ENCODE measurements around the gene SRL. TPM values are rescaled to one million over a fixed set of nuclear protein-coding genes. Genes with fewer than 3 reads are reported as not detected.

Gene SRL
- total RNA-seq, 1 experiment from 2014 or later: 0.11 TPM

DNA sequence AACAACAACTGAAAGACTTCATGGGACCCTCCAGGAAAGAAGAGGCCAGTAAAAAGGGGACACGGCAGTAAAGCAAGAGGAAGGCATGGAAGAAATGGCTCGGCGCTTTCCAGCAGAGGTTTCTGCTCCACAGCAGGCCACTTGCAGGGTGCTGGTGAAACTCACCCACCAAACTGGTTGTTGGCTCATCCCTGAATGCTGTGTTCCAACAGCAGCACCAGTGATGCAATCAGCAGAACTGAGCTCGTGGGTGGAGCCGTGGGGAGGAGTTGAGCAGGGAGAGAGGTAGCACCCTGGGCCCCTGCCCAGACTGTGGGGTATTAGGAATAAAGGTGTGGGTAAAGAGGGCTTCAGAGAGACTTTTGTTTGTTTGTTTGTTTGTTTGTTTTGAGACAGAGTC, 62.9 kb downstream of the SRL start:
- Mint-ChIP-seq H3K27ac (no peak overlapping the region), H3K9me3 (no peaks in the 10 kb centered on the region), H3K36me3 (no peaks in the 10 kb centered on the region), H3K4me3 (no peak overlapping the region), H3K27me3 (ENCODE audit: low read depth) (no peaks in the 10 kb centered on the region), H3K4me1 (no peaks in the 10 kb centered on the region; the same call in 1 of the 2 replicates)
- ChIA-PET CTCF (interaction anchor here (1.3 to 2.1 kb wide), 2 partner anchors 75 to 83 kb away, joined by 6 to 10 read pairs; no protein-coding TSS in a partner anchor), POLR2A (no interaction called here)
- DNase-seq (ENCODE audit: low spot score) (no peak), ATAC-seq (no peak)
- TF ChIP-seq ZNF416 (CRISPR knock-in tag; IDR thresholded peaks at IDR 0.05) (no peak), GABPB1 (CRISPR knock-in tag; IDR thresholded peaks at IDR 0.05) (peak; percentile 43; the same call in 1 of the 2 replicates)

DNA sequence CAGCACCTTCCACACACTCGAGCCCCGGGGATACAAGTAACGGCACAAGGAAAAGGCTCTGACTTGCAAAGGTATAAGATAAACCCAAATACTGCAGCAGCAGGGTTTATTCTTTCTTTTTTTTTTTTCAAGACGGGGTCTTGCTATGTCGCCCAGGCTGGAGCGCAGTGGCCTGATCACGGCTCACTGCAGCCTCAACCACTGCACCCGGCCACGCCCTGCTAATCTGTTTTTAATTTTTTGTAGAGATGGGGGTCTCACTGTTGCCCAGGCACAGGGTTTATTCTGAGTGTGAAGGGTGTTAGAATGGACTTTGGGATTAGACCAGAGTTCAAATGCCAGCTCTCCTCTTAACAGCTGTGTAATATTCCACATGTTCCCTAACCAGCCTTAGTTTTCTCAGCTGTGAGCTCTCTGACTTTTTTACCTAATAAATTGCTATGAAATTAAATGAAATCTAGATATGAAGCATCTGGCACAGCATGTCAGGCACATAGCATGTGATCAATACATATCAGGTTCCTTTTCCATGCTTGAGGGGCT, 63.3 kb downstream of the SRL start:
- DNase-seq (ENCODE audit: low spot score) (no peak), ATAC-seq (no peak)
- Mint-ChIP-seq H3K27ac (no peak overlapping the region), H3K36me3 (no peaks in the 10 kb centered on the region), H3K27me3 (ENCODE audit: low read depth) (no peaks in the 10 kb centered on the region), H3K4me3 (no peak overlapping the region), H3K4me1 (no peaks in the 10 kb centered on the region; the same call in 1 of the 2 replicates), H3K9me3 (no peaks in the 10 kb centered on the region)
- CTCF ChIA-PET: interaction anchor here (2.1 kb wide), 1 partner anchor 75 kb away, joined by 10 read pairs; no protein-coding TSS in a partner anchor
- TF ChIP-seq SOX15 (CRISPR knock-in tag; IDR thresholded peaks at IDR 0.05) (no peak), RELA (CRISPR knock-in tag; IDR thresholded peaks at IDR 0.05; ENCODE audit: borderline replicate concordance) (no peak), FOXK1 (CRISPR knock-in tag; IDR thresholded peaks at IDR 0.05) (no peak), CREB1 (CRISPR knock-in tag; IDR thresholded peaks at IDR 0.05) (no peak), ZNF263 (CRISPR knock-in tag; IDR thresholded peaks at IDR 0.05; ENCODE audit: low read depth) (no peak), ZNF671 (CRISPR knock-in tag; IDR thresholded peaks at IDR 0.05) (no peak), FOXJ3 (CRISPR knock-in tag; IDR thresholded peaks at IDR 0.05; ENCODE audit: borderline replicate concordance) (no peak), HMGA2 (CRISPR knock-in tag; IDR thresholded peaks at IDR 0.05) (no peak), SP1 (CRISPR knock-in tag; conservative IDR thresholded peaks at IDR 0.05) (no peak), ZNF219 (CRISPR knock-in tag; IDR thresholded peaks at IDR 0.05; ENCODE audit: borderline replicate concordance) (no peak), ZNF317 (CRISPR knock-in tag; IDR thresholded peaks at IDR 0.05; ENCODE audit: borderline replicate concordance, low read depth) (no peak), NFATC4 (CRISPR knock-in tag; IDR thresholded peaks at IDR 0.05) (no peak), CBFB (CRISPR knock-in tag; IDR thresholded peaks at IDR 0.05; ENCODE audit: low read depth) (no peak), NFE2L1 (CRISPR knock-in tag; IDR thresholded peaks at IDR 0.05) (no peak)
- TF ChIP-seq, protein P1, sequence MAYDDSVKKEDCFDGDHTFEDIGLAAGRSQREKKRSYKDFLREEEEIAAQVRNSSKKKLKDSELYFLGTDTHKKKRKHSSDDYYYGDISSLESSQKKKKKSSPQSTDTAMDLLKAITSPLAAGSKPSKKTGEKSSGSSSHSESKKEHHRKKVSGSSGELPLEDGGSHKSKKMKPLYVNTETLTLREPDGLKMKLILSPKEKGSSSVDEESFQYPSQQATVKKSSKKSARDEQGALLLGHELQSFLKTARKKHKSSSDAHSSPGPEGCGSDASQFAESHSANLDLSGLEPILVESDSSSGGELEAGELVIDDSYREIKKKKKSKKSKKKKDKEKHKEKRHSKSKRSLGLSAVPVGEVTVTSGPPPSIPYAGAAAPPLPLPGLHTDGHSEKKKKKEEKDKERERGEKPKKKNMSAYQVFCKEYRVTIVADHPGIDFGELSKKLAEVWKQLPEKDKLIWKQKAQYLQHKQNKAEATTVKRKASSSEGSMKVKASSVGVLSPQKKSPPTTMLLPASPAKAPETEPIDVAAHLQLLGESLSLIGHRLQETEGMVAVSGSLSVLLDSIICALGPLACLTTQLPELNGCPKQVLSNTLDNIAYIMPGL (CRISPR knock-in tag; IDR thresholded peaks at IDR 0.05): no peak
- TF ChIP-seq, protein P2, sequence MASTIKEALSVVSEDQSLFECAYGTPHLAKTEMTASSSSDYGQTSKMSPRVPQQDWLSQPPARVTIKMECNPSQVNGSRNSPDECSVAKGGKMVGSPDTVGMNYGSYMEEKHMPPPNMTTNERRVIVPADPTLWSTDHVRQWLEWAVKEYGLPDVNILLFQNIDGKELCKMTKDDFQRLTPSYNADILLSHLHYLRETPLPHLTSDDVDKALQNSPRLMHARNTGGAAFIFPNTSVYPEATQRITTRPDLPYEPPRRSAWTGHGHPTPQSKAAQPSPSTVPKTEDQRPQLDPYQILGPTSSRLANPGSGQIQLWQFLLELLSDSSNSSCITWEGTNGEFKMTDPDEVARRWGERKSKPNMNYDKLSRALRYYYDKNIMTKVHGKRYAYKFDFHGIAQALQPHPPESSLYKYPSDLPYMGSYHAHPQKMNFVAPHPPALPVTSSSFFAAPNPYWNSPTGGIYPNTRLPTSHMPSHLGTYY (CRISPR knock-in tag; IDR thresholded peaks at IDR 0.05): no peak
- TF ChIP-seq, protein P3, sequence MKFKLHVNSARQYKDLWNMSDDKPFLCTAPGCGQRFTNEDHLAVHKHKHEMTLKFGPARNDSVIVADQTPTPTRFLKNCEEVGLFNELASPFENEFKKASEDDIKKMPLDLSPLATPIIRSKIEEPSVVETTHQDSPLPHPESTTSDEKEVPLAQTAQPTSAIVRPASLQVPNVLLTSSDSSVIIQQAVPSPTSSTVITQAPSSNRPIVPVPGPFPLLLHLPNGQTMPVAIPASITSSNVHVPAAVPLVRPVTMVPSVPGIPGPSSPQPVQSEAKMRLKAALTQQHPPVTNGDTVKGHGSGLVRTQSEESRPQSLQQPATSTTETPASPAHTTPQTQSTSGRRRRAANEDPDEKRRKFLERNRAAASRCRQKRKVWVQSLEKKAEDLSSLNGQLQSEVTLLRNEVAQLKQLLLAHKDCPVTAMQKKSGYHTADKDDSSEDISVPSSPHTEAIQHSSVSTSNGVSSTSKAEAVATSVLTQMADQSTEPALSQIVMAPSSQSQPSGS (CRISPR knock-in tag; IDR thresholded peaks at IDR 0.05; ENCODE audit: borderline replicate concordance, low read depth): no peak
- TF ChIP-seq, protein P4, sequence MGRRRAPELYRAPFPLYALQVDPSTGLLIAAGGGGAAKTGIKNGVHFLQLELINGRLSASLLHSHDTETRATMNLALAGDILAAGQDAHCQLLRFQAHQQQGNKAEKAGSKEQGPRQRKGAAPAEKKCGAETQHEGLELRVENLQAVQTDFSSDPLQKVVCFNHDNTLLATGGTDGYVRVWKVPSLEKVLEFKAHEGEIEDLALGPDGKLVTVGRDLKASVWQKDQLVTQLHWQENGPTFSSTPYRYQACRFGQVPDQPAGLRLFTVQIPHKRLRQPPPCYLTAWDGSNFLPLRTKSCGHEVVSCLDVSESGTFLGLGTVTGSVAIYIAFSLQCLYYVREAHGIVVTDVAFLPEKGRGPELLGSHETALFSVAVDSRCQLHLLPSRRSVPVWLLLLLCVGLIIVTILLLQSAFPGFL (CRISPR knock-in tag; IDR thresholded peaks at IDR 0.05; ENCODE audit: borderline replicate concordance): no peak
- TF ChIP-seq, protein P5, sequence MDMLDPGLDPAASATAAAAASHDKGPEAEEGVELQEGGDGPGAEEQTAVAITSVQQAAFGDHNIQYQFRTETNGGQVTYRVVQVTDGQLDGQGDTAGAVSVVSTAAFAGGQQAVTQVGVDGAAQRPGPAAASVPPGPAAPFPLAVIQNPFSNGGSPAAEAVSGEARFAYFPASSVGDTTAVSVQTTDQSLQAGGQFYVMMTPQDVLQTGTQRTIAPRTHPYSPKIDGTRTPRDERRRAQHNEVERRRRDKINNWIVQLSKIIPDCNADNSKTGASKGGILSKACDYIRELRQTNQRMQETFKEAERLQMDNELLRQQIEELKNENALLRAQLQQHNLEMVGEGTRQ (CRISPR knock-in tag; IDR thresholded peaks at IDR 0.05): no peak
- TF ChIP-seq, protein P6, sequence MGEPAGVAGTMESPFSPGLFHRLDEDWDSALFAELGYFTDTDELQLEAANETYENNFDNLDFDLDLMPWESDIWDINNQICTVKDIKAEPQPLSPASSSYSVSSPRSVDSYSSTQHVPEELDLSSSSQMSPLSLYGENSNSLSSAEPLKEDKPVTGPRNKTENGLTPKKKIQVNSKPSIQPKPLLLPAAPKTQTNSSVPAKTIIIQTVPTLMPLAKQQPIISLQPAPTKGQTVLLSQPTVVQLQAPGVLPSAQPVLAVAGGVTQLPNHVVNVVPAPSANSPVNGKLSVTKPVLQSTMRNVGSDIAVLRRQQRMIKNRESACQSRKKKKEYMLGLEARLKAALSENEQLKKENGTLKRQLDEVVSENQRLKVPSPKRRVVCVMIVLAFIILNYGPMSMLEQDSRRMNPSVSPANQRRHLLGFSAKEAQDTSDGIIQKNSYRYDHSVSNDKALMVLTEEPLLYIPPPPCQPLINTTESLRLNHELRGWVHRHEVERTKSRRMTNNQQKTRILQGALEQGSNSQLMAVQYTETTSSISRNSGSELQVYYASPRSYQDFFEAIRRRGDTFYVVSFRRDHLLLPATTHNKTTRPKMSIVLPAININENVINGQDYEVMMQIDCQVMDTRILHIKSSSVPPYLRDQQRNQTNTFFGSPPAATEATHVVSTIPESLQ (CRISPR knock-in tag; IDR thresholded peaks at IDR 0.05): no peak
- POLR2A ChIA-PET: no interaction called here
